ENCODE data around the gene FARP1. TPM values are rescaled to one million over a fixed set of nuclear protein-coding genes. Genes with fewer than 3 reads are reported as not detected.

FARP1 gene
- total and polyA plus RNA-seq, 2 of the 8 experiments (the other 6 are each of a cell fraction or from before 2014, with no cell fraction given): 24.7 to 104 TPM

GRCh38 chr13:98445340-98446233, 302.7 kb downstream of the FARP1 start (continued):
- TF ChIP-seq CHD7 (IDR thresholded peaks at IDR 0.05; ENCODE audit: insufficient replicate concordance, low read length) (no peak), MAX (IDR thresholded peaks at IDR 0.05) (peak; percentile 65; the same call in 1 of the 2 replicates), POLR2A (IDR thresholded peaks at IDR 0.05; ENCODE audit: control extremely low read depth in 1 of 2, low read depth in 2 of 2, low read length in 2 of 2) (peak in 1 of 2 experiments; percentile 37; a peak in 1 of 3 replicates), CREB1 (IDR thresholded peaks at IDR 0.05) (no peak; the same call in 1 of the 2 replicates), SUZ12 (IDR thresholded peaks at IDR 0.05; ENCODE audit: low read length) (no peak), E2F6 (IDR thresholded peaks at IDR 0.05) (0 out of 2 replicates have a peak, but pooled peaks have one; percentile 22), GABPA (IDR thresholded peaks at IDR 0.05; ENCODE audit: borderline replicate concordance, insufficient read depth, low read length) (0 out of 2 replicates have a peak, but pooled peaks have one; percentile 19), HDAC6 (IDR thresholded peaks at IDR 0.05; ENCODE audit: low read depth, low read length) (no peak), SP1 (IDR thresholded peaks at IDR 0.05; ENCODE audit: low read depth, low read length) (no peak)

Data from H1 (cell line).